GM21528 (cell line): ENCODE measurements around the gene SLIT3.

Experiments used
- ATAC-seq: cut with Tn5 transposase; IDR thresholded peaks from one replicate; pipeline ENCODE4 v1.9.1; 2021; ENCODE audit warnings: mild to moderate bottlenecking, moderate library complexity; ENCODE audit not compliant: unreplicated experiment, low FRiP score

The SLIT3 gene

GRCh38 chr5:168793841-168794837, 506.8 kb downstream of the SLIT3 start:
- no peak for ATAC-seq

- no peak for ATAC-seq
Observed at GRCh38 chr5:168792678-168793077, 508.3 kb downstream of the SLIT3 start.

- no peak for ATAC-seq
Observed at GRCh38 chr5:168790671-168791250, 510.2 kb downstream of the SLIT3 start.

GRCh38 chr5:168790002-168790635, 510.8 kb downstream of the SLIT3 start:
- ATAC-seq: no peak

DNA sequence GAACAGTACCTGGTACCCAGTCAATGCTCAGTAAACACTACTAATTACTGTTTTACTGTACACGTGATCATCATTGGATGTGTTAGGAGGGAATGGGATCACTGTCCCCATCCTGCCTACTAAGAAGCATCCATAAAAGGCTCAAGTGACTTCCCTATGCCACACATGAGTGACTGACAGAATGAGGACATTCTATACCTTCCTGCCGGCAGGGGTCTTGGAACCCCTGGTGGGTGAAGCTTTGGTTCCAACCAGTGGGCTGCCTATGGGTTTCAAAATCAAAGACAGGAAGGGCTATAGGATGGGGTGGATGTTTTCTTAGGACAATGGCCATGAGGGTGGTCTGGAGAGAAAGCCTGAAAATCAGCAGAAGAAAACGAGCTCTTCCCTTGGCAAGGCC, 512.2 kb downstream of the SLIT3 start:
- ATAC-seq: no peak

DNA sequence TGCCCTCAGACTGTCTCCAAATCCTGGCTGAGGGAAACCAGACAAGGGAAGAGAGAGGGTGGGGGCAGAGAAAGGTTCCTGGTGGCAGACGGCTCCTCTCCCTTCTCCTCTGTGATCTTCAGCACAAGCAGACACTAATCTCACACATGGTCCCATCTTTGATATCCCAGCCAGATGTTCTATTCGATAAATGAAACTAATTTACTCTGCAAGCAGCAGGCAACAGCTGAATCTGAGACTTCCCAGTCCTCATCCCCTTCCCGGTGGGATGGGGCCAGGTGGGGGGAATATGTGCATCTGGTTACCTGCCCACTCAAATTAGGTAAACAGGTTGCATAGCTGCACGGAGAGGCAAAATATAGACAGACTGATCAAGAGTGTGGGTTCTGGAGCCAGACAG, 512.8 kb downstream of the SLIT3 start:
- no peak for ATAC-seq

GRCh38 chr5:168786147-168786546, 514.8 kb downstream of the SLIT3 start:
- no peak for ATAC-seq

GRCh38 chr5:168784454-168784853, 516.5 kb downstream of the SLIT3 start:
- no peak for ATAC-seq

GRCh38 chr5:168781941-168782571, 518.9 kb downstream of the SLIT3 start:
- no peak for ATAC-seq

DNA sequence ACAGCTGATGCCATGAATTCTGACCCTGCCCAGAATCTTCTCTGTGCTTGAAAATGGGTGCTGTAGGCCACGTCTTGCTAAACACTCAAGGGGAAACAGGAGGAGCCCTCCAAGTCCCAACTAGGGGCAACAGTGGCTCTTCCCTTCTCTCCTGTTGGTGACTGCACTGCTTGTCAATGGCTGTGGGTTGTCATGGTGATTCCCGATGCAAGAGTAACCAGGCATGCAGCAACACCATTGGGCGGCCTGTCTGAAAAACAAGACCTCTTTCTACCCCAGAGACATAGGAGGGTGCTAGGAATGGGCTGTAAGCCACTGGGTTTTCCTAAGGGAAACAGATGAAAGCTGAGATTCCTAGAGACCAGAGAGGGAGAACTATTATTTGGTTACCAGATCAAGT, 520.1 kb downstream of the SLIT3 start:
- ATAC-seq: no peak

- no peak for ATAC-seq
Observed at GRCh38 chr5:168779333-168779732, 521.6 kb downstream of the SLIT3 start.

DNA sequence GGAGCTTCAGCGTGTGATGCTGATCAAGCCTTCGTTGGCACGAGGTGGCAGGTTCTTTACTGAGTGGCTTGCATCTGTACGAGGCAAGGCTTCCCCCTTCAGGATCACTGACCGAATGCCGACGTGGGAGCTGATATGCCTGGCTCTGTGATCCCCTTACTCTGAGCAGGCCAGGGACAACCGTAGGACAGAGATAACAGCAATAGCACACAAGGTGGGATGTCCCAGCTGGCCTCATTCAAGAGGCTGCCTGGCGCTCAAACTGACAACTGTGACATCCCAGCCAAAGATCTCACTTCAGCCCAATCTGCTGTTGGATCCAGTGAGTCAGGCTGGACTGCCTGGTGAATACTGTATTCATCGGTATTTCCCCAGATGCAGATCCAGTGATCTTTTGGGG, 522.4 kb downstream of the SLIT3 start:
- ATAC-seq: no peak

DNA sequence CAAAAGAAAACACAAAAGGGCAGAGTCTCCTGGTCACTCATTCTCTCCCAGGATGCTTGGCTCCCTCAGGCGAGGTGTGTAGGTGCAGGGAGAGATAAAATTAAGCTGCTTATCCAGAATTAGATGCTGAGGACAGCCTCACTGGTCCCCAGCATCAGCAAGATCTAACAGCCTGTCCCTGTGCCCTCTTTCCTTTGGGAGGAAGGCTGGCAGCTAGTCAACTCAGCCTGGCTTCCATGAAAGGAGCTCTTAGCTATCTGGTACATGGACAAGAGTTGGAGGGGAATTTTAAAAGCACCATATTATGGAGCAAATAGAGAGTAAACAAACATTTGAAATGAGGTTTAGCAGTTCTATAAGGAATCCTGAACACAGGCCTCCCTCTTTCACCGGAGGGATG, 523.3 kb downstream of the SLIT3 start:
- no peak for ATAC-seq

DNA sequence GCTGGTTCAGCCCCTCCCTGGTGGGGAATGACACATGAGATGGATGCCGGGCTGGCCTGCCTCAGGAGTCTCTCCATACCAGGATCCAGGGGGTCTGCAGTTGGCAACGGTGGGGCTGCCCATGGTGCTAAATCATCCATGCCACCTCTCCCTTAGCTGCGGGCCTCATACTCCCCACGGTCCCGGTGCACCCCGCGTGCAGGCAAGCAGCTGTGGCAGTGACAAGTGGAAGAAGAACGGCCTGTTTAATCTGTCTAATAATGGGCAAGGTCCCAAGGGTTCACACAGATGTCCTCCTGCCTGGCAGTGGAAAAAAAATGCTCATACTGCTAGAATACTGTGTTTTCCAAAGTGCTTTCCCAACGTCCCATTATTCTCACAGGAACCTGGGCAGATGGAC, 524.9 kb downstream of the SLIT3 start:
- no peak for ATAC-seq

- ATAC-seq: no peak
Observed at GRCh38 chr5:168773226-168773625, 527.7 kb downstream of the SLIT3 start.

DNA sequence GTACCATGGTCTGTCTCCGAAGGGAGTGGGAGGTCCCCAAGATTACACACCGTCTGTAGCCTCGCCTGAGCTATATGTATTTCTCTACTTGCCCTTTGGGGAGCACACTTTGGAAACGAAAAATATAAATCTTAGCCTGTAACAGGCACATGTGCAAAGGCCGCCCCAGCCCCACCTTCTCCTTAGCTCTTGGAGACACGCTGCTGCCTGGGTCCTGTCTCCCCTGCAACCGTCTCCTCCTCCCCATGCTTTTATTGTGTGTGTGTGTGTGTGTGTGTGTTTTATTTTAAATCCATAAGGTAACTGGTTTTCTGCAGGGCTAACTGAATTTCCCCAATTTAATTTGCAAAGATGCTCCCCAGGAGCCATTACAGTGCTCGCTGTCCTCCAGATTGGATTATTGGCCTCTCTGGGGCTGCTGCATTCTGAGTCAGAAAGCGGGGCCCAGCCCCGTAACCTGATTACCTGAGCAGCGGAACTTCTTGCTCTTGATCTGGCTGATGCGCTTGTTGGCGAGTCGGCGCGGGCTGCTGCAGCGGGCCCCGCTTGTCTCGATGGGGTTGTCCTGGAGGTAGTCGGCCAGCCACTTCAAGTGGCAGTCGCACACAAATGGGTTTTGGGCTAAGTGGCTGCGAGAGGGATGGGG, 528.5 kb downstream of the SLIT3 start:
- ATAC-seq: no peak

DNA sequence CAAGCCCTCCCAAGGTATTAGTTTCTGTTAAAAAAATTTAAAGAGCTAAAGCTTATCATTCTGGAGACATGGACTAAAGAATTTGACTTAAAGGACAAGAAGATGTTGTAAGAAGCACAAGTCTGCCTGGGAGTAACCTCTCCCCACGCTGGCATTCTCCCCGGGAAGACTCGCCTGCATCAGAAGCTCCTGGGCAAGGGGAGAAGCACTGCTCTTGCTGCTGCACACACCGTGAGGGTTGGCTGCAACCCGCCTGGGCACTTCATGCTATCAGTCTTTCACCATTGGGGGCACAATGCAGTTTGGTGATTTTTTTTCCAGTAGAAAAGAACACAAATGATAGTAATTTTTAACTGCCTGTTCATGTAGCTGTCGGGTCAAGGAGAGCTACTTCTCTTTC, 529.3 kb downstream of the SLIT3 start:
- ATAC-seq: no peak

- ATAC-seq: no peak
Observed at GRCh38 chr5:168770996-168771395, 529.9 kb downstream of the SLIT3 start.

DNA sequence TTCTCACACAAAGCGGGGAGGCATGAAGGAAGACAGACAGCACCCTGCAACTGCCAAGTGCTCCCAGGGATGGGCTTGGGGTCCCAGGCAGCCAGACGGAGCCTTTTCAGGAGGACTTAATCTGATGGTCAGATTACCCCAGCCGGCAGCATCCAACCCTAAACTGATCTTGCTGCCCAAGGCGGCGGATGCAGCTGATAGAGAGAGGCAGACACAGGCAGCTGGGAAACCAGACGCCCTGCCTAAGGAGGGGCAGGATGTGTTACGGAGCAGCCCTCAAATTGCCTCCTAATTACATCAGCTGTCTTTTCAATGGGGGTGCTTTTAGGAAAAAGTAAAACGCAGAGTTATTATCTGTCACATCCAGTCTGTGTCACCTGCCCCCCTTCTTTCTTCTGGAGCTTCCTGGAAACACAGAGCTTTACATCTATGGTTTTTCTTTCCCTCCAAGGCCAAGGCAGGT, 530.9 kb downstream of the SLIT3 start:
- no peak for ATAC-seq

- no peak for ATAC-seq
Observed at GRCh38 chr5:168768172-168768571, 532.8 kb downstream of the SLIT3 start.

- ATAC-seq: no peak
Observed at GRCh38 chr5:168766426-168766700, 534.6 kb downstream of the SLIT3 start.
